Measurements from ENCODE around the gene COL2A1.
A peak's percentile ranks its signal among the peaks of the same experiment; 100 is the strongest.

The COL2A1 gene

GRCh38 chr12:48005750-48006021, 1.4 kb upstream of the COL2A1 start:
- Mint-ChIP-seq H3K36me3 (no peaks in the 10 kb centered on the region), H3K27ac (no peak overlapping the region), H3K27me3 (peaks cover 52% of the 10 kb centered on the region), H3K4me1 (peaks cover 35% of the 10 kb centered on the region), H3K4me3 (peak overlapping the region; percentile 75), H3K9me3 (no peaks in the 10 kb centered on the region)

GRCh38 chr12:48005001-48005749, 899 bp upstream of the COL2A1 start:
- H3K27me3 Mint-ChIP-seq: peaks cover 56% of the 10 kb centered on the region
- peak overlapping the region; percentile 75 for H3K4me3 Mint-ChIP-seq

GRCh38 chr12:48003226-48004052, 837 bp downstream of the COL2A1 start:
- Mint-ChIP-seq H3K9me3 (no peaks in the 10 kb centered on the region), H3K4me1 (peaks cover 35% of the 10 kb centered on the region), H3K27me3 (peaks cover 58% of the 10 kb centered on the region), H3K36me3 (no peaks in the 10 kb centered on the region), H3K27ac (peak overlapping the region; percentile 55), H3K4me3 (peak overlapping the region; percentile 86)

More at GRCh38 chr12:48005001-48005749, 899 bp upstream of the COL2A1 start:
- Mint-ChIP-seq H3K27ac (no peak overlapping the region), H3K36me3 (no peaks in the 10 kb centered on the region), H3K9me3 (no peaks in the 10 kb centered on the region), H3K4me1 (peaks cover 35% of the 10 kb centered on the region)

GRCh38 chr12:48002773-48003218, 1.5 kb downstream of the COL2A1 start:
- peaks cover 35% of the 10 kb centered on the region for H3K4me1 Mint-ChIP-seq
- H3K27me3 Mint-ChIP-seq: peaks cover 61% of the 10 kb centered on the region
- H3K27ac Mint-ChIP-seq: no peak overlapping the region
- no peaks in the 10 kb centered on the region for H3K36me3 Mint-ChIP-seq
- no peaks in the 10 kb centered on the region for H3K9me3 Mint-ChIP-seq
- H3K4me3 Mint-ChIP-seq: peak overlapping the region; percentile 86

GRCh38 chr12:48002414-48002730, 1.9 kb downstream of the COL2A1 start:
- H3K27ac Mint-ChIP-seq: no peak overlapping the region
- H3K4me3 Mint-ChIP-seq: peak overlapping the region; percentile 86
- H3K4me1 Mint-ChIP-seq: peaks cover 35% of the 10 kb centered on the region
- H3K27me3 Mint-ChIP-seq: peaks cover 61% of the 10 kb centered on the region
- no peaks in the 10 kb centered on the region for H3K36me3 Mint-ChIP-seq
- H3K9me3 Mint-ChIP-seq: no peaks in the 10 kb centered on the region

- H3K4me1 Mint-ChIP-seq: peaks cover 35% of the 10 kb centered on the region
- H3K36me3 Mint-ChIP-seq: no peaks in the 10 kb centered on the region
- H3K27me3 Mint-ChIP-seq: peaks cover 55% of the 10 kb centered on the region
- H3K4me3 Mint-ChIP-seq: peak overlapping the region; percentile 86
- H3K27ac Mint-ChIP-seq: no peak overlapping the region
- no peaks in the 10 kb centered on the region for H3K9me3 Mint-ChIP-seq
Measured at GRCh38 chr12:48001505-48002413, 2.5 kb downstream of the COL2A1 start.

GRCh38 chr12:48000878-48001504, 3.3 kb downstream of the COL2A1 start:
- H3K27ac Mint-ChIP-seq: no peak overlapping the region
- peak overlapping the region; percentile 86 for H3K4me3 Mint-ChIP-seq
- H3K27me3 Mint-ChIP-seq: peaks cover 51% of the 10 kb centered on the region
- H3K9me3 Mint-ChIP-seq: no peaks in the 10 kb centered on the region
- H3K4me1 Mint-ChIP-seq: peaks cover 35% of the 10 kb centered on the region
- no peaks in the 10 kb centered on the region for H3K36me3 Mint-ChIP-seq

- Mint-ChIP-seq H3K4me3 (no peak overlapping the region), H3K36me3 (no peaks in the 10 kb centered on the region), H3K27ac (no peak overlapping the region), H3K27me3 (peaks cover 45% of the 10 kb centered on the region), H3K4me1 (peaks cover 31% of the 10 kb centered on the region), H3K9me3 (no peaks in the 10 kb centered on the region)
Measured at GRCh38 chr12:47999816-48000215, 4.5 kb downstream of the COL2A1 start.

- no peaks in the 10 kb centered on the region for H3K36me3 Mint-ChIP-seq
- H3K4me3 Mint-ChIP-seq: no peak overlapping the region
- no peak overlapping the region for H3K27ac Mint-ChIP-seq
- peaks cover 33% of the 10 kb centered on the region for H3K27me3 Mint-ChIP-seq
- H3K4me1 Mint-ChIP-seq: peaks cover 14% of the 10 kb centered on the region
- no peaks in the 10 kb centered on the region for H3K9me3 Mint-ChIP-seq
Measured at GRCh38 chr12:47997321-47997720, 7.0 kb downstream of the COL2A1 start.

- H3K4me1 Mint-ChIP-seq: peaks cover 7% of the 10 kb centered on the region
- no peak overlapping the region for H3K4me3 Mint-ChIP-seq
- no peak overlapping the region for H3K27ac Mint-ChIP-seq
- H3K27me3 Mint-ChIP-seq: peaks cover 22% of the 10 kb centered on the region
- H3K9me3 Mint-ChIP-seq: no peaks in the 10 kb centered on the region
- no peaks in the 10 kb centered on the region for H3K36me3 Mint-ChIP-seq
Measured at GRCh38 chr12:47995981-47996401, 8.3 kb downstream of the COL2A1 start.

- no peak overlapping the region for H3K27ac Mint-ChIP-seq
Measured at GRCh38 chr12:47993491-47993890, 10.8 kb downstream of the COL2A1 start.

GRCh38 chr12:47992776-47993175, 11.5 kb downstream of the COL2A1 start:
- Mint-ChIP-seq H3K27me3 (peaks cover 3% of the 10 kb centered on the region), H3K36me3 (no peaks in the 10 kb centered on the region), H3K4me3 (no peak overlapping the region), H3K4me1 (peaks cover 25% of the 10 kb centered on the region), H3K27ac (no peak overlapping the region), H3K9me3 (no peaks in the 10 kb centered on the region)

More at GRCh38 chr12:47993491-47993890, 10.8 kb downstream of the COL2A1 start:
- H3K4me1 Mint-ChIP-seq: peaks cover 25% of the 10 kb centered on the region
- peaks cover 7% of the 10 kb centered on the region for H3K27me3 Mint-ChIP-seq
- H3K9me3 Mint-ChIP-seq: no peaks in the 10 kb centered on the region
- no peak overlapping the region for H3K4me3 Mint-ChIP-seq
- no peaks in the 10 kb centered on the region for H3K36me3 Mint-ChIP-seq

GRCh38 chr12:47991106-47992061, 12.9 kb downstream of the COL2A1 start:
- H3K4me3 Mint-ChIP-seq: no peak overlapping the region
- no peaks in the 10 kb centered on the region for H3K36me3 Mint-ChIP-seq
- H3K27ac Mint-ChIP-seq: peak overlapping the region; percentile 30
- no peaks in the 10 kb centered on the region for H3K9me3 Mint-ChIP-seq
- peaks cover 25% of the 10 kb centered on the region for H3K4me1 Mint-ChIP-seq
- H3K27me3 Mint-ChIP-seq: peaks cover 1% of the 10 kb centered on the region

- no peaks in the 10 kb centered on the region for H3K36me3 Mint-ChIP-seq
- H3K9me3 Mint-ChIP-seq: no peaks in the 10 kb centered on the region
- peaks cover 1% of the 10 kb centered on the region for H3K27me3 Mint-ChIP-seq
- peaks cover 25% of the 10 kb centered on the region for H3K4me1 Mint-ChIP-seq
- H3K4me3 Mint-ChIP-seq: peak overlapping the region; percentile 16
- H3K27ac Mint-ChIP-seq: peak overlapping the region; percentile 84
Measured at GRCh38 chr12:47990351-47991105, 13.7 kb downstream of the COL2A1 start.

All from activated naive CD4-positive, alpha-beta T cell treated with anti-CD3 and anti-CD28 coated beads, Interleukin-2, amount 50 U/mL, for 24 hours (primary cell).